ENCODE data around the gene SUSD6. TPM values are rescaled to one million over a fixed set of nuclear protein-coding genes. Genes with fewer than 3 reads are reported as not detected.
A peak's percentile ranks its signal among the peaks of the same experiment; 100 is the strongest.
"Not testable (repeated sequence)": the region's sequence is repeated elsewhere in the genome, so short reads cannot be mapped to it uniquely, and the experiment has no call there.

SUSD6 gene
- polyA plus RNA-seq, 1 of the 3 experiments (the other 2 are of a cell fraction), result 8.5 TPM

GRCh38 chr14:69644814-69645213, 33.4 kb downstream of the SUSD6 start (continued):
- TF ChIP-seq ELF1 (IDR thresholded peaks at IDR 0.05) (no peak), RCOR1 (IDR thresholded peaks at IDR 0.05; ENCODE audit: low read length) (no peak), USF2 (IDR thresholded peaks at IDR 0.05; ENCODE audit: borderline replicate concordance, low read depth, low read length) (no peak)

GRCh38 chr14:69647213-69647612, 35.8 kb downstream of the SUSD6 start:
- no peak overlapping the region for H3K27ac ChIP-seq (ENCODE audit: low read depth in 2 of 2, low read length in 1 of 2)
- H3K9ac ChIP-seq, result no peak overlapping the region
- POLR2A ChIA-PET, result no interaction called here
- 98% methylated on average over 2 of the region's 2 CpGs for WGBS (ENCODE audit: low lambda C conversion rate)
- no peak overlapping the region for H3K4me2 ChIP-seq
- no peaks in the 10 kb centered on the region for H3K27me3 ChIP-seq (ENCODE audit: insufficient read depth)
- DNase-seq, result no peak
- H3K79me2 ChIP-seq (ENCODE audit: insufficient read depth), result peaks cover 18% of the 10 kb centered on the region; the same call in 1 of the 2 replicates
- H3K4me1 ChIP-seq (ENCODE audit: control insufficient read depth in 1 of 2, insufficient read depth in 2 of 2, low read depth in 1 of 2, low read length in 1 of 2), result peaks cover 13 to 20% of the 10 kb centered on the region in 2 experiments; a peak in 3 of 4 replicates
- no peaks in the 10 kb centered on the region for H4K20me1 ChIP-seq (ENCODE audit: insufficient read depth)
- TF ChIP-seq USF1 (IDR thresholded peaks at IDR 0.05; ENCODE audit: borderline replicate concordance, low read depth) (no peak), POLR2AphosphoS5 (IDR thresholded peaks at IDR 0.05; ENCODE audit: low read depth, low read length) (no peak), SIN3A (IDR thresholded peaks at IDR 0.05; ENCODE audit: borderline replicate concordance, low read depth, low read length) (no peak), TEAD4 (IDR thresholded peaks at IDR 0.05; ENCODE audit: borderline replicate concordance, insufficient read depth) (no peak), GATA2 (CRISPR knock-in tag; IDR thresholded peaks at IDR 0.05) (no peak), JUND (IDR thresholded peaks at IDR 0.05) (no peak), MEF2A (IDR thresholded peaks at IDR 0.05; ENCODE audit: borderline replicate concordance, low read depth) (no peak), MXI1 (IDR thresholded peaks at IDR 0.05; ENCODE audit: low read depth, low read length) (no peak), TAF1 (IDR thresholded peaks at IDR 0.05; ENCODE audit: borderline replicate concordance, low read depth, low read length) (no peak), RXRA (IDR thresholded peaks at IDR 0.05; ENCODE audit: borderline replicate concordance, low read depth) (no peak), MAX (IDR thresholded peaks at IDR 0.05; ENCODE audit: low read depth) (no peak), RCOR1 (IDR thresholded peaks at IDR 0.05; ENCODE audit: low read length) (no peak), NRF1 (IDR thresholded peaks at IDR 0.05; ENCODE audit: low read depth, low read length) (no peak), FOSL2 (IDR thresholded peaks at IDR 0.05; ENCODE audit: borderline replicate concordance, low read depth) (no peak), RFX5 (IDR thresholded peaks at IDR 0.05; ENCODE audit: low read length) (no peak), FOXM1 (IDR thresholded peaks at IDR 0.05; ENCODE audit: low read depth) (no peak), USF2 (IDR thresholded peaks at IDR 0.05; ENCODE audit: borderline replicate concordance, low read depth, low read length) (no peak), FOXJ3 (CRISPR knock-in tag; IDR thresholded peaks at IDR 0.05) (no peak)
- H3F3A ChIP-seq (replicated peaks; ENCODE audit: insufficient read depth), result peaks cover 11% of the 10 kb centered on the region
- no peaks in the 10 kb centered on the region for H3K9me3 ChIP-seq
- no peaks in the 10 kb centered on the region for H3K9me2 ChIP-seq
- H3K4me3 ChIP-seq (ENCODE audit: low read depth in 2 of 2, low read length in 1 of 2), result no peak overlapping the region
- CTCF ChIA-PET, result interaction anchor here (1.4 kb wide), 1 partner anchor 10 kb away, joined by 4 read pairs; no protein-coding TSS in a partner anchor
- H2AFZ ChIP-seq (ENCODE audit: low read depth), result no peak overlapping the region
- H3K36me3 ChIP-seq (replicated peaks in 1 of 2; ENCODE audit: control insufficient read depth in 1 of 2, insufficient read depth in 2 of 2, low read length in 1 of 2), result no peaks in the 10 kb centered on the region

GRCh38 chr14:69647642-69648041, 36.2 kb downstream of the SUSD6 start:
- CTCF ChIA-PET, result interaction anchor here (0.7 to 1.4 kb wide), 2 partner anchors 11 to 57 kb away, joined by 3 to 4 read pairs; no protein-coding TSS in a partner anchor
- H3K36me3 ChIP-seq (replicated peaks in 1 of 2; ENCODE audit: control insufficient read depth in 1 of 2, insufficient read depth in 2 of 2, low read length in 1 of 2); H3K4me2 ChIP-seq; H3K27me3 ChIP-seq (ENCODE audit: insufficient read depth); H3K9ac ChIP-seq; H3K9me2 ChIP-seq; POLR2A ChIA-PET; H3K4me3 ChIP-seq (ENCODE audit: low read depth in 2 of 2, low read length in 1 of 2); H3K9me3 ChIP-seq; H4K20me1 ChIP-seq (ENCODE audit: insufficient read depth); H2AFZ ChIP-seq (ENCODE audit: low read depth); DNase-seq: not testable (repeated sequence)
- WGBS (ENCODE audit: low lambda C conversion rate), result 95% methylated on average over 11 of the region's 11 CpGs
- Histone ChIP-seq H3K27ac (ENCODE audit: low read depth in 2 of 2, low read length in 1 of 2) (peak overlapping the region in 1 of 2 experiments; percentile 82; a peak in 2 of 4 replicates), H3F3A (replicated peaks; ENCODE audit: insufficient read depth) (peaks cover 11% of the 10 kb centered on the region), H3K4me1 (ENCODE audit: control insufficient read depth in 1 of 2, insufficient read depth in 2 of 2, low read depth in 1 of 2, low read length in 1 of 2) (peaks cover 13 to 23% of the 10 kb centered on the region in 2 experiments; a peak in 3 of 4 replicates), H3K79me2 (ENCODE audit: insufficient read depth) (peaks cover 17% of the 10 kb centered on the region; the same call in 1 of the 2 replicates)
